Measurements from ENCODE around the gene ACYP2.
"Not testable (repeated sequence)": the region's sequence is repeated elsewhere in the genome, so short reads cannot be mapped to it uniquely, and the experiment has no call there.

ACYP2 gene

DNA sequence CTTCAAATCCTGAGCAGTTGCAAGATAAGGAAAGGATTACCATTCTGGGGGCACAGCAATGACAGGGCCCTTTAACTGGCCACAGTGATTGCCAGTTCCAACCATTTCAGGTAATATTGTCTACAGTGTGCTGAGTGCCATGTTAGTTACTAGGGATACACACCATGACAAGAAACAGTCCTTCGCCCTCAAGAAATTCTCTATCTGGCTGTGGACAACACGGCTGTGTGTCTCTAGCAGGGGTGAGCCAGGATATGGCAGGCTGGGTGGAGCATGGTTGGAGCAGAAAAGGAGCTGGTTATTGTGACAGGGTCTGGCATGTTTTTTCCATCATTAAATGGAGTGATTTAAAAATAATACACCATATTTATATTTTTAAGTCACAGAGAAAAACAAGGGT is 109.6 kb downstream of the ACYP2 start:
- no peak for DNase-seq (ENCODE audit: low read depth in 3 of 3)

DNA sequence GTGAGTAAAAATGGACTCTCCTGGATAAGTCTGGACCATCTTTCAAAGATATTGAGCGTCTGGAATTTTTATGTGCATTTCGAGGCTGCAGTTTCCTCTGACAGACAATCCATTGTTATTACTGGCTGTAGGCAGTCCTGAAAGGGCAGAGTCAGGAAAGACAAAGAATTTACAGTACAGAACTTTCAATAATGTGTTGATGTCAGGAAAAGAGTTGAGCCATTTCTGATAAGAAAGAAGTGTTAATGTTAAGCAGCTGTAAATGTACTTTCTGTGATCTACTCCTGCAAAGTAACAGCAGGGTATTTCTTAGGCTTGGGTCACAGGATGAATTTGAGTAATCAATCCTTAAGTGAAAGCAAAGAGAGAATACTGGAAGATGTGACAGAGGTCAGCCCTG is 110.8 kb downstream of the ACYP2 start:
- DNase-seq (ENCODE audit: low read depth in 3 of 3) = no peak

DNA sequence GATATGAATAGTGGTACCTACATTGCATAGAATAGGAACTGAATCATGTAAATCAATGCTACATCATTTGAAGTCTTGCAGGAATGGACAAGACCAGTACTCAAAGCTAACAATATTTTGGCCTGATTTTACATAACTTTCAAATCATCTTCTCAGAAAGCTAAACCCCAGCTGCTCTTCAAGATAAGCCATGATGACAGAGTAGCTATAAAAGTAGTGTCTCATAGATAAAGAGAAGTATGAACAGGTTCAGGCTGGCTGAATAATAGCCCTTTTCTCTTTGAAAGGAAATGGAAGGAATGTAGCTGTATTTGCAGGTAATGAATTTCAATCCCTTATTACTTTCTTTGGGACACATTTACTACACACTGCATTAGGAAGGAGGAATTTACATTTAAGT is 112.4 kb downstream of the ACYP2 start:
- DNase-seq (ENCODE audit: low read depth in 3 of 3) = no peak

DNA sequence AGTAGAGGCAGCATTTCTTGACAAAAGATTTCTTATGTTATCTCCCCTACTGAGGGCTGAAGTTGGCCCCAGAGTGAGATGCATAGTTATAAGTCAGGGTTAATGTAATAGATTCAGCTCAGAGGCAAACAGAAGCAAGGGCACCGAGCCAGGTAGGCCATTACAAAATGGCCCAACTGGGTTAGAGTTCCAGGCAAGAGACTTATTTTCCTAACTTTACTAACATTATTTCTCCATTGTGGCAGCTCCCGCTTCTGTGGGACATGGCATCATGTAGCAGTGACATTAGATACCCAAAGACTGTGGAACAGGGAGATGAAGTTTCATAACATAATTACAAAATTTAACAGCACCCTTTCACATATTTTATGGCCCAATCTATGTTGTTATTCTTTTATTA is 113.5 kb downstream of the ACYP2 start:
- no peak for DNase-seq (ENCODE audit: low read depth in 3 of 3)

DNA sequence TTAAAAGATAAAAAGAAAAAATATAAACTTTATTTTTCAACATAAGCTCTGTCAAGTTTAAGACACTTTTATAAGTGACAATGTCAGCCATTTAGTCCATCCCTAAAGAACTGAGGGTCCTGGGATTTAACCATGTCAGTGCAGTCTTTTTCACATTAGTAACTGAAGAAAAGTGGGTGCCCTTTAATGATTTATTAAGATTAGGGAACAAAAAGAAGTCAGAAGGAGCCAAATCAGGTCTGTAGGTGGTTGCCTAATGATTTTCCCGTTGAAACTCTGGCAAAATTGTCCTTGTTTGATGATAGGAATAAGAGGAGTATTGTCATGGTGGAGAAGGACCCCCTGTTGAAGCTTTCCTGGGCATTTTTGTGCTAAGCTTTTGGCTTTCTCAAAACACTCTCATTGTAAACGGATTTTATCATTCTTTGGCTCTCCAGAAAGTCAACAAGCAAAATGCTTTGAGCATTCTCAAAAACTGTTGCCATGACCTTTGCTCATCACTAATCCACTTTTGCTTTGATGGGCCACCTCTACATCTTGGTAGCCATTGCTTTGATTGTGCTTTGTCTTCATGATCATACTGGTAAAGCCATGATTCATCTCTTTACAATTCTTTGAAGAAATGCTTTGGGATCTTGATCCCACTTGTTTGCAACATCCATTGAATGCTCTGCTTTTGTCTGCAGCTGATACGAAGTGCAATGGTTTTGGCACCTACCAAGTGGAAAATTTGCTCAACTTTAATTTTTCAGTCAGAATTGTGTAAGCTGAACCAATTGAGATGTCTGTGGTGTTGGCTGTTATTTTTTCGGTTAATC is 118.6 kb downstream of the ACYP2 start:
- DNase-seq (ENCODE audit: low read depth in 3 of 3) = no peak

DNA sequence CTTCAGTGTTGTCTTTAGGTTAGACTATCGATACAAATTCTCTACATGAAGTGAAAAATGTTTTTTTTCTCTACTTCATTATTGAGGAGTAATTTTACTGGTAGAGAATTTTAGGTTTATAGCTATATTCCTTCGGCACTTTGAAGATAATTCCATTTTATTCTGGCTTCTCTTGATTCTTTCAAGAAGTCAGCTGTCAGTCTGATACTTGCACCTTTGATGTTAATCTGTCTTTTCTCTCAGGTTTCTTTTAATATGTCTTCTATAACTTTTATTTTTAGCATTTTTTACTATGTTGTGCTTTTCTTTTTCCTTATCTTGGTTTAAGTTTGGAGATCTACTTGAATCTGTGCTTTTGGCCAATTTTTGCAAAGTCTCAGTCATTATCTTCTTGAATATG is 122.0 kb downstream of the ACYP2 start:
- no peak for DNase-seq (ENCODE audit: low read depth in 3 of 3)

DNA sequence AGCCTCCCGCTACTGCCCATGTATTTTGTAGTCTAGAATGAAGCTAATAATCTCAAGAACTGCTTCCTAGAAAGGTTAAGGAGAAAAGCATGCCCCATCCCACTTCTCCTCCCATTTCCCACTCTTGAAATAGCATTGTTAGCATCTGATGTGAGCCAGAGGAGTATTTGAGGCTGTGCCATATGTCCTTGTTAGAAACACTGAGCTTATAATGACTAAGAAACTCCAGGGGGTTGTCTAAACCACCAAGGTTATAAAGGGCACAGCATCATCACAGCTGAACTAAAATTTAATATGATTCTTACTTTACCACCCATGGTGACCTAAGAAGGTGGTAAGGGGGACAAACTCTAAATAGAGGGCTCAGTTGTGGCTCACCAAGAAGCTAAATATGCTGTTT is 124.0 kb downstream of the ACYP2 start:
- no peak for DNase-seq (ENCODE audit: low read depth in 3 of 3)

DNA sequence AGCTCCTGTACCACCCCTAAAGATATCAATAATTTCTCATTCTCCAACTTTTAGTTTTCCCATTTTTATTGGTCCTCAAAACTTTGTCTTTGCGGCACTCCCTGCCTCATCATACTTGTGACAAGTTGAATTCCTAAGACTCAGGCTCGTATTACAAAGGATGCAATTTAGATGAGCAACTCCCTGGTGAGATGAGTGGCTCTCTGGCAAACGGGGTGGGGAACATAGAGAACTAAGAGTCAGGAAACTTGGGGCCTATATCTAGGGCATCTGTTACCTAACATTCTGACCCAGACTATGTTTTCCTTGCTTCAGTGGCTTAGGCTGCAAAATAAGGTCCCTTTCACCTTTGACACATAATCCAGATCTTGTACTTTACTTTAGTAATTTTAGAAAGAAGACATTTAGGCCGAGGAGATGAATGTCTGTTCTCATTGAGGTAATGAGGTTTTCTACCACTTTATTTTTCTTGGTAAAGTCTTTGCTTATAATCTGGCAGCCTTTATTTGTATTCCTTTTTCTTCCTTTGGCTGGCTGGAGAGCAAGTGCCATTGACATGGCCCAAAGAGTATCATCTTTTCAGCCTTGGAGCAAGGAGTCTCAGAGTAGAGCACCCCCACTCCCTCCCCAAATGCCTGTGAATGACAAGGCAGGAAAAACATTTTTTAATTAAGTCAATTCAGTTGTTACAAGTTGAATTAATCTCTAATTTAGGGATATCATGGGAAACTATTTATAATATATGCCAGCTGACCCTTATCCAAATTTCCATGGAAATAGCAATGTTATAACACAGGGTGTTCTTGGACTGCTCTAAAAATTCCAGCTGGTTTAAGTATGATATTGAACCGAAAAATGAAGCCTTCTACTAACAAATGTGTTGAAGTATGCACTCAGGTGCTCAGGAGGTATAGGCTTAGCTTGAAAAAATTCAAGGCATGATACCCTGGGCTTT is 125.4 kb downstream of the ACYP2 start:
- no peak for DNase-seq (ENCODE audit: low read depth in 3 of 3)

DNA sequence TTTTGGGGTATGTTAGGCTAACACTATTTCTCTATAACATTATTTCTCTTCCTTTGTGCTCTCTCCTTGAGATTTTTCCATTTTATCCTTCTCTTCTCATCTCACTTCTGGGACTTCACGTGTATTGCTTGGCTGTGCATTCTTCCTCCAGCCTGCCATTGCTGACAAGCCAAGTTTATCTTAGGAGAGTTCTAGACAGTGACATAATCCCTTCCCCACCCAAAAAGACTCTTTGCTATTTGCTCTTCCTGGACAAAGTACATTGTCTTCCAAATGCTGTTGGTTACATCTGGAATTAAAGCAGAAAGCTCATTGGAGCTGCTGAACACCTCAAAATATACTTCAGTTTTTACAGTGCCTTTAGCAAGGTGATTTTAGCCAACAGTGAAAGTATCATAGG is 131.7 kb downstream of the ACYP2 start:
- DNase-seq (ENCODE audit: low read depth in 3 of 3) = no peak

DNA sequence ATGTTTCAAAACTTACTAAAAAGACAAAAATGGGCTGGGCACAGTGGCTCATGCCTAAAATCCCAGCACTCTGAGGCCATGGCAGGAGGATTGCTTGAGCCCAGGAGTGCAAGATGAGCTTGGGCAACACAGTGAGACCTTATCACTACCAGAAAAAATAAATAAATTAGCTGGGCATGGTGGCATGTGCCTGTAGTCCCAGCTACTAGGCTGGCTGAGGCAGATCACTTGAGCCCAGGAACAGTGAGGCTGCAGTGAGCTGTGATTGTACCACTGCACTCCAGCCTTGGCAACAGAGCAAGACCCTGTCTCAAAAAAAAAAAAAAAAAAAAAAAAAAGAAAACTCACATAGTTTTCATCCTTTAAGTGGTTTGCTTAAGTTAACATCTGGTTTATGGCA is 134.2 kb downstream of the ACYP2 start:
- DNase-seq (ENCODE audit: low read depth in 3 of 3) = no peak

DNA sequence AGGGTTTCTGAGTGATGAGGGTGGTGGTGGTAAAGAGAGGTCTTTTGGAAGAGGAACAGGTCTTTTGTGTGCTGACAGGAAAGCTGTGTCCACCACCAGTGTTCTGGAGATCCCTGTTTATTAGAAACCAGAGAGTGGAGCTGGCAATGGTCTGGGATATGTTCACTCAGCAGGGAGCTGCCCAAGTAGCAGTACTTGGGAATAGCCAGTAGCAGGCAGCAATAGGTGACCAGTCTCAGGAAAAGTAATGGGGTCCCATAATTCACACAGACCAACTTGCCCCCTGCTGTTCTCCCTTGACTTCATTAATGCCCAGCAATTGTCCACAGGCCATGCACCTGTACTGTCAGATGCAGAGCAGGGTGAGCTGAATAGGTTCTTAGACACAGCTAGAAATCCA is 138.8 kb downstream of the ACYP2 start:
- no peak for DNase-seq (ENCODE audit: low read depth in 3 of 3)

DNA sequence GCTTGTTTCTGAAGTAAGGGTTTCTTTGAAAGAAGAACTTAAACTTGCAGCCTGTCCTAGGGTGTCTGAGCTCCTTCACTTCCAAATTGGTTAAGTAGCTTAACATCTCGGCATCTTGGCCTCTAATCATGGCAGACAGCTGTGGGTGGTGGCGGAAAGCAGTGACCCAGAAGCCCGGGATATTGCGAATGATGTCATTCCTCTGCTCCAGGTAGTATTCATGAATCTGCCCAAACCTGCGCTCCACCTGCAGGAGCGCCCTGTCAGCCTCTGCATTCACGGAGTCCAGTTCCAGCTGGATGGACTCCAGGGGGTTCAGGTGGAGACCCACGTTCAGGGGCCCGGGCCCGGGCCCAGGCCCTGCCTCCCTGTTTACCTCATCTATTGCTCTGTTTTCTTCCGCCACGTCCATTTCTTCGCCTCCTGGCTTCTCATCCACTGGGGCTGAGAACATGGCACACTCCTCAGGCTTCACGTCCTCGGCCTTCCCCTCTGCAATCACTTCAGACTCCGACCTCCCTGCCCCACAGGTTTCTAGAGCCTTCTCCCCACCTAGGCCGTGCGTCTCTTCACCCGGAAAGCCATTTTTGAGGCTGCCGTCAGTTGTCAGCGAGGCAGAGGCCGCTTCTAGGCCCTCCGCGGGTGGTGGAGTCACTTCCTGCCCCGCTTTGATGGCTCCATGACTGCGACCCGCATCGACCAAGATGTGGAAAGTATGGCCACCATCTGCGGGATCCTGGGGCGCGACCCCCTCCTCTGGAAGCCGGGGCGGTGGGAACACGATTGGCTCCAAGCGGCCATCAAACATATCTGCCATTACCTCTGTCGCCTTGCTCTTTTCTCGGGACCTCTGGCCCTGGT is 140.0 kb downstream of the ACYP2 start:
- DNase-seq (ENCODE audit: low read depth in 3 of 3) = no peak

DNA sequence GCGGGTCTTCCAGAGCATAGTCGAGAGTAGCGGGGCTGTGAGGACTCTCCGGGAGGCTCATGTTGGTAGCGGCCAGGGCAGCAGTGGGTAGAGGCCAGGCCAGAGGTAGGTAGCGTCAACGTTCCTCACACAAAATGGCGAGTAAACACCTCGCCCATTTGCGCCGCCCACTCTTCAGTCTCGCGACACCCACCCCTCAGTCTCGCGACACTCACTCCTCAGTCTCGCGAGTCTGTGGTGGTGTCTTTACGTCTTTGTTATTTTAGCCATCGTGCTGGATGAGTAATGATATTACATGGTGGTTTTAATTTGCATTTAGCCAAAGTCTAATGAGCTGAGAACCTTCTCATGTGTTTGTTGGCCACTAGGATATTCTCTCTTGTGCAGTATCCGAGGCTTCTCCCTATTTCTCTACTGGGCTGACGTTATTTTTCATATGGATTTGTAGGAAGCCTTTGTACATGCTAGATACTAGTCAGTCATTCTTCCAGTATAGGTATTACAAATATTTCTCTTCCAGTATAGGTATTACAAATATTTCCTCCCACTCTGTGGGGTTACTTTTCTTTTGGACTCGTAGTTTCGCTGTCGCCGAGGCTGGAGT is 140.8 kb downstream of the ACYP2 start, which contains the start of gene TSPYL6:
TSPYL6 (minus strand) TSS at position 139 of the 604 bp plus-strand sequence; CDS start at position 61, 78 bp downstream.
- no peak for DNase-seq (ENCODE audit: low read depth in 3 of 3)

DNA sequence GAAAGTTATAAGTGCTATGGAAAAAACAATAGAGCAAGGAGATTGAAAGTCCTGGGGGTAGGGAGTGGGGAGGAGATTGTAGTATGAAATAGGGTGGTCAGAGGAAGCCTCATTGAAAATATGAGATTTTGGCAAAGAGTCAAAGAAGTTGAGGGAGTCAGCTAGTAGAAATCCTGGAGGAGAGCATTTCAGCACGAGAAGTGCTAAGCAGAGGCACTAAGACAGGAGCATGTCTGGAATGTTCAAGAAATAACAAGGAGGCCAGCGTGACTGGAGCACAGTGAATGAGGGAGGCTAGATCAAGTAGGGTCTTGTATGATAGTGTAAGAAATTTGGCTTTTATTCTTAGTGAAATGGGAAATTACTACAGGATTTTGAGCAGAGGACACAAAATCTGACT is 142.8 kb downstream of the ACYP2 start:
- DNase-seq (ENCODE audit: low read depth in 3 of 3) = no peak

DNA sequence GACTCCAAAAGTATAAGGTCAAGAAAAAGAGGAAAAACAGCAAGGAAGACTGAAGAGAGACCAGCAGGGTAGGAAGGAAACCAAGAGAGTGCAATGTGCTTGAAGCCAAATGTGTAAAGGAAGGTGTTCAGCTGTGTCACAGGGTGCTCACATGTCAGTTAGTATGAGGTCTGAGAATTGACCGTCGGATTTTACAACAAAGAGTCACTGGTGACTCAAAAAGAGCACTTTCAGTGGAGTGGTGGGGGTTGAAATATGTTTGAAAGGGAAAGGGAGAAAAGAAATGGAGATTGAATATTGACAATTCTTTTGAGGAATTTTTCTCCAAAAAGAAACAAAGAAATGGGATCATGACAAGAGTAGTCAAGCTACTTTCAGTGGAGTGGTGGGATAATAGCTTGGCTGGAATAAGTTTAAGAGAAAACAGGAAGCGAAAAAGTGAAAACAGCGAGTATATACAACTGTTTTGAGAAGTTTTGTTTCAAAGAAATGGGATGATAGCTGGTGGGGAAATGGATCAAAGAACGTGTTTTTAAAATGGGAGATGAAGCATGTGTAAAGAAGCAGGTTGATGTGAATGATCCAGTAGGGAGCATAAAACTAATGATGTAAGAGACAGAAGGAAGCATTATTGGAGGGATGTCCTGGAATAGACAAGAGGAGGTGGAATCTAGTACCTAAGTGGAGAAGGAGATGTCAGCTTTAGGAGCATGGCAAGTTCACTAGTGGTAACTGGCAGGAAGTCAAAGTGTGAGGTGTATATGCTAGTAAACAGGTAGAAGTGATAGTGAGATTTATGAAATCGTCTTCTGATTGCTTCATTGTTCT is 144.2 kb downstream of the ACYP2 start:
- DNase-seq (ENCODE audit: low read depth in 3 of 3) = no peak

DNA sequence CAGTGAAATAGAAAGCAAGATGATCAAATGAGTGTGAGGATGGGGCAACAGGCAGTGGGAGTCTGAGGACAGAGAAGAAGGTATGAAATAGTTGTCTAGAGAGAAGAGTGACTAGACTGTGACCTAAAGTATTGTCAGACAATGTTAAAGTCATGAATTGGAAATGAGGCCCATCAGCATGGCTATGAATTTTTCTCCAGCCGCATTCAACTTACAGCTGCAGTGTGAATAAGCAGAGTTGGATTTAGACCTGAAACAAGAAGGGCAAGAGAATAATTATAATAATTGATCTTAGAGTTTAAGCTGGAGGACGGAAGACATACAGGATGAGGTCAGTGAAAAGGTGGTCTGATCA is 144.8 kb downstream of the ACYP2 start:
- no peak for DNase-seq (ENCODE audit: low read depth in 3 of 3)

DNA sequence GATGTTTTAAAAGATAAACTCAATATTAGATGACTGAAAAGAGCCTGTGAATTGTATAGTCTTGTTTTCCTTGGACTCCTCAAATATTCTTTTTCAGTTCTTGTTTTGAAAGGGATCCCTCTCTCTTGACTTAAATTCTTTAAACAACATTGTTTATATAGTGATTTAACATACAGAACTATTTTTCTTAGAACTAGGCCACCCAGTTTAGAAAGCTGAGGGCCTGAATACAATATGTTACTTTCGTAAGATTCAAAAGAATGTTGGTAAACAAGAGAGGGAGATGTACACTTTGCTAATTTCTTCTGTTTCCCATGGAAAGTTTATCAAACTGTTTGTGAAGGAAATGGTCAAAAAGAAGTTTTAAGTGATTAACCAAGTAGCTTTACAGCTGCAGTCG is 146.1 kb downstream of the ACYP2 start:
- DNase-seq (ENCODE audit: low read depth in 3 of 3) = no peak

DNA sequence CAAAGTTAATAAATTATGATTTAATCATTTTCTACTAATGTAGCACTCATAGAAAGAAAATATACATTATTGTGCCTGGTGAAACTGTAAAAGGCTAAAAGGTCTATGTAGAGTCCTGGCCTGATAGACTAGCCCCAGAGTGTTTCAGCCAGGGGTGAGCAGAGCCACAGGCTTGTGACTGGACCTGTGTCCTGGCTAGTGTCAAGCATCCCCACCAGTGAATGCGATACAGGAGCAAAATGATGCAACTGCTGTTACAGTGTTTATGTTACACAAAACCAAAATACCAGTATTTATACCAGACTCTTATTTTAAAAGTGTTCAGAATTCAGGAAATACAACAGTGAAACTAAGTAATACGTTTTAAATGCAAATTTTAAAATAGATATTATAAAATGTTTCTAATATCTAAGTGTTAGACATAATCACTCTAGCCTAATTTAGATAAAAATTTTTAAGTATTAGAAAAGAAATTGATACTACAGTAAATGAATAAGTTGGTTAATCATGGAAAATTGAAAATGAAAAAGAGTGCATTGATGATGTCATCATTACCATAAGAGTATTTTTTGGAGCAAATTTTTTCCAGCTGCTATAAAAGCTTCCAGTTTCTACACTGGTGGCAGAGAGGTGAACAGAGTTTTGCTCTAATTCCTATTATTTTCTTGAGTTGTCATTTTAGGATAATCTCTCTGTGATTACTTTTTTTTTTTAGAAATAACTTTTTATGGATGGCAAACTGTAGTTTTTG is 146.8 kb downstream of the ACYP2 start:
- no peak for DNase-seq (ENCODE audit: low read depth in 3 of 3)

DNA sequence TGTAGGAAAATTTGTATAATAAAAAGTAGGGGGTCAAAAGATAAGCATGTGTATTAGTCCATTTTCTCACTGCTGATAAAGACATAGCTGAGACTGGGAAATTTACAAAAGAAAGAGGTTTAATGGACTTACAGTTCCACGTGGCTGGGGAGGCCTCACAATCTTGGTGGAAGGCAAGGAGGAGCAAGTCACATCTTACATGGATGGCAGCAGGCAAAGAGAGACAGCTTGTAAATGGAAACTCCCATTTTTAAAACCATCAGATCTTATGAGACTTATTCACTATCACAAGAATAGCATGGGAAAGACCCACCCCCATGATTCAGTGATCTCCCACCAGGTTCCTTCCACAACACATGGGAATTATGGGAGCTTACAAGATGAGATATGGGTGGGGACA is 149.7 kb downstream of the ACYP2 start:
- DNase-seq (ENCODE audit: low read depth in 3 of 3) = not testable (repeated sequence)

DNA sequence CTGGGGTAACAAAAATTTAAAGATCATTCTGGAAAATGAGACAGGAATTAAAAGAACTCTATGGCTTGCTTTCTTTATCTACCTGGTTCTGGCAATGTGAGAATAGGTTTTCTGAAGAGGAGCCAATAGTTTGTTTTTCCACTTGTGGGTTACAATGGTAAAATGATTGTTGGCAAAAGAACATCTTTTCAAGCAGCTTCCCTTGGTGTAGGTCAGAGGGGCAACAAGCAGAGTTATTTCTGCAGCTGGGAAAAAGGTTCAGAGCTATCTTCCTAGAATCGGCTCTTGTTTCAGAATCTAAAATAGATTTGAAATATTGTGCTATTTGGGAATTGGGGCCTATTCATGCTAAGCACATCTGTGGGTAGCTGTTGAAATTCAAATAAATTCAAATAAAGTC is 152.2 kb downstream of the ACYP2 start:
- DNase-seq (ENCODE audit: low read depth in 3 of 3) = no peak
